ENCODE results near the gene KAT6B.

KAT6B gene

GRCh38 chr10:74988832-74989561, 162.6 kb downstream of the KAT6B start:
- no peak for DNase-seq (ENCODE audit: low spot score)

GRCh38 chr10:74991435-74991834, 165.0 kb downstream of the KAT6B start:
- DNase-seq (ENCODE audit: low spot score): no peak

- no peak for DNase-seq (ENCODE audit: low spot score)
These were observed 165.7 kb downstream of the KAT6B start for GRCh38 chr10:74992068-74992467.

GRCh38 chr10:74993649-74994048, 167.2 kb downstream of the KAT6B start:
- DNase-seq (ENCODE audit: low spot score): no peak

- no peak for DNase-seq (ENCODE audit: low spot score)
These were observed 168.5 kb downstream of the KAT6B start for GRCh38 chr10:74994854-74995253.

- no peak for DNase-seq (ENCODE audit: low spot score)
These were observed 169.4 kb downstream of the KAT6B start for GRCh38 chr10:74995806-74996205.

- no peak for DNase-seq (ENCODE audit: low spot score)
These were observed 170.8 kb downstream of the KAT6B start for GRCh38 chr10:74997163-74997562.

- no peak for DNase-seq (ENCODE audit: low spot score)
These were observed 174.4 kb downstream of the KAT6B start for GRCh38 chr10:75000748-75001321.

GRCh38 chr10:75001715-75002350, 175.4 kb downstream of the KAT6B start:
- no peak for DNase-seq (ENCODE audit: low spot score)

- DNase-seq (ENCODE audit: low spot score): no peak
These were observed 175.9 kb downstream of the KAT6B start for GRCh38 chr10:75002351-75002725.

- no peak for DNase-seq (ENCODE audit: low spot score)
These were observed 176.7 kb downstream of the KAT6B start for GRCh38 chr10:75002967-75003594.

GRCh38 chr10:75003891-75004290, 177.5 kb downstream of the KAT6B start:
- no peak for DNase-seq (ENCODE audit: low spot score)

- no peak for DNase-seq (ENCODE audit: low spot score)
These were observed 181.2 kb downstream of the KAT6B start for GRCh38 chr10:75007646-75008045.

- DNase-seq (ENCODE audit: low spot score): no peak
These were observed 182.6 kb downstream of the KAT6B start for GRCh38 chr10:75008952-75009351.

GRCh38 chr10:75009426-75009825, 183.0 kb downstream of the KAT6B start:
- no peak for DNase-seq (ENCODE audit: low spot score)

GRCh38 chr10:75010373-75010772, 184.0 kb downstream of the KAT6B start:
- no peak for DNase-seq (ENCODE audit: low spot score)

- no peak for DNase-seq (ENCODE audit: low spot score)
These were observed 184.8 kb downstream of the KAT6B start for GRCh38 chr10:75011221-75011620.

GRCh38 chr10:75012471-75012870, 186.1 kb downstream of the KAT6B start:
- no peak for DNase-seq (ENCODE audit: low spot score)

- DNase-seq (ENCODE audit: low spot score): no peak
These were observed 186.6 kb downstream of the KAT6B start for GRCh38 chr10:75013007-75013406.

- no peak for DNase-seq (ENCODE audit: low spot score)
These were observed 187.1 kb downstream of the KAT6B start for GRCh38 chr10:75013522-75013921.

- DNase-seq (ENCODE audit: low spot score): no peak
These were observed 188.3 kb downstream of the KAT6B start for GRCh38 chr10:75014516-75015230.

GRCh38 chr10:75015442-75015841, 189.0 kb downstream of the KAT6B start:
- DNase-seq (ENCODE audit: low spot score): no peak
